ENCODE data around the gene PTPRD. TPM values are rescaled to one million over a fixed set of nuclear protein-coding genes. Genes with fewer than 3 reads are reported as not detected.

PTPRD gene
- total RNA-seq, 3 donors from 2014 or later, result 2.9 to 5.4 (median 3.6) TPM

GRCh38 chr9:10000669-10001068, 612.1 kb downstream of the PTPRD start:
- Histone ChIP-seq H3K36me3 (no peaks in the 10 kb centered on the region), H3K4me3 (no peak overlapping the region), H3K4me1 (no peaks in the 10 kb centered on the region), H3K9me3 (no peaks in the 10 kb centered on the region), H3K27ac (no peak overlapping the region), H3K27me3 (no peaks in the 10 kb centered on the region)
- intact Hi-C loops (cut with DNase I; ENCODE audit: low total_unique reads), result no loop called here
- DNase-seq (ENCODE audit: low spot score in 2 of 2), result no peak
- TF ChIP-seq CTCF (IDR thresholded peaks at IDR 0.05) (no peak), POLR2A (IDR thresholded peaks at IDR 0.05) (no peak), POLR2AphosphoS5 (IDR thresholded peaks at IDR 0.05) (no peak)

- Histone ChIP-seq H3K27ac (no peak overlapping the region), H3K27me3 (no peaks in the 10 kb centered on the region), H3K4me1 (no peaks in the 10 kb centered on the region), H3K36me3 (no peaks in the 10 kb centered on the region), H3K4me3 (no peak overlapping the region), H3K9me3 (no peaks in the 10 kb centered on the region)
- intact Hi-C loops (cut with DNase I; ENCODE audit: low total_unique reads), result no loop called here
- no peak for DNase-seq (ENCODE audit: low spot score in 2 of 2)
- TF ChIP-seq POLR2A (IDR thresholded peaks at IDR 0.05) (no peak), CTCF (IDR thresholded peaks at IDR 0.05) (no peak), POLR2AphosphoS5 (IDR thresholded peaks at IDR 0.05) (no peak)
Observed at GRCh38 chr9:9998491-9999287, 614.1 kb downstream of the PTPRD start.

DNA sequence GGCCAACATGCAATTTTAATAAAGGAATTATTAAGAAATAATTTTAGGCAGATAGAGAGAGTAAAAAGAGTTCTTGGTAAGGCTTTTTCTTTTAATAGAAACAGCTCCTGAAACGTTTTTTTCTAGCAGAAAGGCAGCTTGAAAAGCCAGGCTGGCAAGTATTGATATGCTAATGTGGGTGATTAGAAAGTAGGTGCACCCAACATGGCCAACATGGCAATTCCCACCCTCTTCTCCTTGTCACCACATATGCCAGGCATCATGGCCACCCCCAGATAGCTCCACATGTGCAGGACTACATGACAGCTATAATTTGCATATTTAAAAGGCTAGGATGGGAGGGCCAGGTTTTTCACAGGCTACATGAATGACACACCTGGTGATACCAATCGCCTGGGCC, 615.2 kb downstream of the PTPRD start:
- TF ChIP-seq POLR2A (IDR thresholded peaks at IDR 0.05), result no peak
- no peak for TF ChIP-seq POLR2AphosphoS5 (IDR thresholded peaks at IDR 0.05)
- no peak for TF ChIP-seq CTCF (IDR thresholded peaks at IDR 0.05)
- Histone ChIP-seq H3K27ac (no peak overlapping the region), H3K4me1 (no peaks in the 10 kb centered on the region), H3K36me3 (no peaks in the 10 kb centered on the region), H3K27me3 (no peaks in the 10 kb centered on the region), H3K4me3 (no peak overlapping the region), H3K9me3 (no peaks in the 10 kb centered on the region)
- intact Hi-C loops (cut with DNase I; ENCODE audit: low total_unique reads), result no loop called here
- no peak for DNase-seq (ENCODE audit: low spot score in 2 of 2)

GRCh38 chr9:9996259-9996658, 616.5 kb downstream of the PTPRD start:
- H3K36me3 ChIP-seq, result no peaks in the 10 kb centered on the region
- TF ChIP-seq POLR2A (IDR thresholded peaks at IDR 0.05) (no peak), CTCF (IDR thresholded peaks at IDR 0.05) (no peak), POLR2AphosphoS5 (IDR thresholded peaks at IDR 0.05) (no peak)
- H3K9me3 ChIP-seq, result no peaks in the 10 kb centered on the region
- no peak overlapping the region for H3K27ac ChIP-seq
- no peaks in the 10 kb centered on the region for H3K27me3 ChIP-seq
- intact Hi-C loops (cut with DNase I; ENCODE audit: low total_unique reads), result no loop called here
- no peak overlapping the region for H3K4me3 ChIP-seq
- no peak for DNase-seq (ENCODE audit: low spot score in 2 of 2)
- no peaks in the 10 kb centered on the region for H3K4me1 ChIP-seq

DNA sequence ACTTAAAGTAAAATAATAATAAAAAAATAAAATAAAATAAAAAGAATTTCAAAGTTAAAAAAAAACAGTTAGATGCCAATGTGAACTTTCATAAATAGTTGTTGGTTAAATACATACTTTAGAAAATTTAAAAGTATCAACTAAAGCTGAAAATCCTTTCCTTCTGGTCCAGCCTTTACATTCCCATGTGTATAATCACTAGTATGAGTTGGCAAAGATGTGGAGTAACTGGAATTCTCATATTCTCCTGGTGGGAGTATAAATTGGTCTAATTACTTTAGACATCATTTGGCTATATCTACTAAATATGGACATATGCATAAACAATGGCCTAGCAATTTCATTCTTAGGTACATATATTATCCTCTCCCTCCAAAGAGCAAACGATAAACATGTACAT, 619.9 kb downstream of the PTPRD start:
- DNase-seq (ENCODE audit: low spot score in 2 of 2), result no peak
- Histone ChIP-seq H3K27me3 (no peaks in the 10 kb centered on the region), H3K27ac (no peak overlapping the region), H3K36me3 (no peaks in the 10 kb centered on the region), H3K9me3 (peaks cover 0 to 10% of the 10 kb centered on the region in 2 donors), H3K4me3 (no peak overlapping the region), H3K4me1 (no peaks in the 10 kb centered on the region)
- intact Hi-C loops (cut with DNase I; ENCODE audit: low total_unique reads), result no loop called here
- TF ChIP-seq POLR2A (IDR thresholded peaks at IDR 0.05) (no peak), POLR2AphosphoS5 (IDR thresholded peaks at IDR 0.05) (no peak), CTCF (IDR thresholded peaks at IDR 0.05) (no peak)
